Activated naive CD8-positive, alpha-beta T cell (primary cell): Measurements from ENCODE around the gene CXCL5.

ENCODE experiments used
- H3K27ac Mint-ChIP-seq: one replicate; pipeline ENCODE4 v1.8.0; 2021; ENCODE audit warnings: mixed read lengths
- H3K27me3 Mint-ChIP-seq: one replicate; pipeline ENCODE4 v1.8.0; 2021; ENCODE audit warnings: mixed read lengths
- H3K36me3 Mint-ChIP-seq: one replicate; pipeline ENCODE4 v1.8.0; 2021; ENCODE audit warnings: mixed read lengths
- H3K4me1 Mint-ChIP-seq: one replicate; pipeline ENCODE4 v1.8.0; 2021; ENCODE audit warnings: low read depth, mixed read lengths
- H3K4me3 Mint-ChIP-seq: one replicate; pipeline ENCODE4 v1.8.0; 2021; ENCODE audit warnings: mild to moderate bottlenecking, mixed read lengths
- H3K9me3 Mint-ChIP-seq: one replicate; pipeline ENCODE4 v1.8.0; 2021; ENCODE audit warnings: low read depth, mixed read lengths

The CXCL5 gene

DNA sequence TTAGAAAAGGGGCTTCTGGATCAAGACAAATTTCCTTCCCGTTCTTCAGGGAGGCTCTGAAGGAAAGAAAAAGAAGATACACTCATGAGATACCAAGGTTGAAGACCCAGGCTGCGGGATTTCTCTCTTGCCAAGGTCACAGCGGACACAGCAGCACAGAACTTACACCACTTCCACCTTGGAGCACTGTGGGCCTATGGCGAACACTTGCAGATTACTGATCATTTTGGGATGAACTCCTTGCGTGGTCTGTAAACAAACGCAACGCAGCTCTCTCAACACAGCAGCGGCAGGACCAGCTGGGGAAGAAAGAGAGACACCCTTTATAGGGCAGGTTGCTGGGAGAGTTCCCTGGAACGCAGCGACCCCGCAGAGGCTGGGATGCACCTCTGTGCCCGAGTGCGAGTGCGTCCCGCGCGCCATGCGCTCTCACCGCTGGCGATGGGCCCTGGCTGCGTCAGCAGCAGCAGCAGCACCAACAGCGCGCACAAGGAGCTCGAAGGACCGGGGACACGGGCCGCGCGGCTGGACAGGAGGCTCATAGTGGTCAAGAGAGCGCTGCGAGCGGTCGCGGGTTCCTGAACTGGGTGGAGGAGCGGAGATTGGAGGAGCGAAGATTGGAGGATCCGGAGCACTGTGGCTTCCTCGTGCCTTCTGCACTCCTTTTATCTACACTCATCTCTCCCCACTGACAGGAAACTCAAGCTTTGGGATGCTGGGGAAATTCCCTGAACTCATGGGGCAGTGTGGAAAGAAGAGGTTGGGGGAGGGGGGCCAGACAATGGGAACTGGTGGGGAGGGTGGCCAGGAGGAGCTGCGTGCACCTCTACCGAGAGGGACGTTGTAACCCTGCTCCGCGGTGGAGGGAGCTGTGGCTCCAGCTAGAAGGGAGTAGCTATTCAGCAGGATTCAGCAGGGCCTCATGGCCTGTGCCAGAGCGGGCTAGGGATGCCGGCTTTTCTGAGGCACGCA, at the start of gene CXCL5:
CXCL5 (minus strand) TSS at position 638 of the 972 bp plus-strand sequence; CDS start at position 542, 96 bp downstream.
- no peaks in the 10 kb centered on the region for H3K36me3 Mint-ChIP-seq
- H3K27ac Mint-ChIP-seq: no peak within 1 kb of the TSS
- no peak within 1 kb of the TSS for H3K4me3 Mint-ChIP-seq
- H3K9me3 Mint-ChIP-seq: peaks cover 2% of the 10 kb centered on the region
- H3K4me1 Mint-ChIP-seq: no peaks in the 10 kb centered on the region
- peaks cover 5% of the 10 kb centered on the region for H3K27me3 Mint-ChIP-seq

DNA sequence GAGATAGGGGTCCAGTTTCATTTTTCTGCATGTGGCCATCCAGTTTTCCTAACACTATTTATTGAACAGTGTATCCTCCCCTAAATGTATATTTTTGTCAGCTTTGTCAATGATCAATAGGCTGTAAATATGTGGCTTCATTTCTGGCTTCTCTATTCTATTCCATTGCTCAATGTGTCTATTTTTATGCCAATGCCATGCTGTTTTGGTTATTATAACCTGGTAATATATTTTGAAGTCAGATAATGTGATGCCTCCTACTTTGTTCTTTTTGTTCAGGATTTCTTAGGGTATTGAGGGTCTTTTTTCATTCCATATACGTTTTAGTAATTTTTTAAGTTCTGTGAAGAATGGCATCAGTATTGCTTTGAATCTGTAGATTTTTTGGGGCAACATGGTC, 48.7 kb upstream of the CXCL5 start:
- H3K4me1 Mint-ChIP-seq: no peaks in the 10 kb centered on the region
- no peak overlapping the region for H3K27ac Mint-ChIP-seq
- no peaks in the 10 kb centered on the region for H3K36me3 Mint-ChIP-seq
- peaks cover 3% of the 10 kb centered on the region for H3K27me3 Mint-ChIP-seq
- peaks cover 9% of the 10 kb centered on the region for H3K9me3 Mint-ChIP-seq
- H3K4me3 Mint-ChIP-seq: no peak overlapping the region

GRCh38 chr4:74045772-74046171, 47.3 kb upstream of the CXCL5 start:
- Mint-ChIP-seq H3K27ac (no peak overlapping the region), H3K4me1 (no peaks in the 10 kb centered on the region), H3K27me3 (peaks cover 12% of the 10 kb centered on the region), H3K4me3 (no peak overlapping the region), H3K36me3 (no peaks in the 10 kb centered on the region), H3K9me3 (peaks cover 9% of the 10 kb centered on the region)

DNA sequence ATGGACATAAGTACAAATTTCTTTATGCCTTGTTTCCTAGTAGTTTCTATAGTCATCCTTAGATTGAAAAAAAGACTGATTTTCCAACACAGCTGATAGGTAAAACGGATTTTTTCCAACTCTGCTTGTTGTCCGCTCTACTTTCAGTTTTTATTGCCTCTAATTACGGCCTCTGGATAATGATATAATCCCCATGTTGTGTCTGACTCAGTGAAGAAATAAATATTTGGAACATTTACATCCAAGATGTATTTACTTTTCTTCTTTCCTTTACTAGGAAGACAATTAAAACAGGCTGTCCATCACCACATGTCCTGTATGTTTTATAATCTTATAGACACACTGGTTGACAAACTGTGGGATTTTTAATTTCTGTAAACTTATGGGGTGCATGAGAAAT, 46.8 kb upstream of the CXCL5 start:
- H3K27me3 Mint-ChIP-seq: peaks cover 15% of the 10 kb centered on the region
- no peaks in the 10 kb centered on the region for H3K4me1 Mint-ChIP-seq
- no peak overlapping the region for H3K4me3 Mint-ChIP-seq
- peaks cover 9% of the 10 kb centered on the region for H3K9me3 Mint-ChIP-seq
- H3K27ac Mint-ChIP-seq: no peak overlapping the region
- H3K36me3 Mint-ChIP-seq: no peaks in the 10 kb centered on the region

DNA sequence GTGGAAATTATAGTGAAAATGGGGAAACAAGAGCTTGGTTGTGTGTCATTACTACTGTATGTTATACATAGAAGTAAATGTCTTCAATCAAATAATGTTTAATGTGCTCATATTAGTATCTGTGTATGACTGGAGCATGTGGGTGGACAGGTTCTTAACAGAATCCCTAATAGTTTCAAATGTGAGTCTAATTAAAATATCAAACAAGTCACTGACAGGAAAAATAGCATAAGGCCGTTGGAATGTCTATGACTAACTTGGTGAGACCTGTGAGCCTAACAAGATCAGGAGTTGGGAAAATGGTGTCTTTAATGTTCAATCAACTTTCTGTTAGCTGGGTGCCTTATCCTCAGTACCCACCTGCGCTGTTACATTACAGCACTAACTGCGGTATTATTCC, 46.2 kb upstream of the CXCL5 start:
- H3K4me1 Mint-ChIP-seq: no peaks in the 10 kb centered on the region
- H3K27ac Mint-ChIP-seq: no peak overlapping the region
- peaks cover 18% of the 10 kb centered on the region for H3K27me3 Mint-ChIP-seq
- H3K9me3 Mint-ChIP-seq: peaks cover 9% of the 10 kb centered on the region
- no peak overlapping the region for H3K4me3 Mint-ChIP-seq
- no peaks in the 10 kb centered on the region for H3K36me3 Mint-ChIP-seq

GRCh38 chr4:74042681-74043080, 44.2 kb upstream of the CXCL5 start:
- no peak overlapping the region for H3K27ac Mint-ChIP-seq
- H3K9me3 Mint-ChIP-seq: peaks cover 9% of the 10 kb centered on the region
- no peaks in the 10 kb centered on the region for H3K36me3 Mint-ChIP-seq
- peaks cover 24% of the 10 kb centered on the region for H3K27me3 Mint-ChIP-seq
- H3K4me3 Mint-ChIP-seq: no peak overlapping the region
- peaks cover 7% of the 10 kb centered on the region for H3K4me1 Mint-ChIP-seq

DNA sequence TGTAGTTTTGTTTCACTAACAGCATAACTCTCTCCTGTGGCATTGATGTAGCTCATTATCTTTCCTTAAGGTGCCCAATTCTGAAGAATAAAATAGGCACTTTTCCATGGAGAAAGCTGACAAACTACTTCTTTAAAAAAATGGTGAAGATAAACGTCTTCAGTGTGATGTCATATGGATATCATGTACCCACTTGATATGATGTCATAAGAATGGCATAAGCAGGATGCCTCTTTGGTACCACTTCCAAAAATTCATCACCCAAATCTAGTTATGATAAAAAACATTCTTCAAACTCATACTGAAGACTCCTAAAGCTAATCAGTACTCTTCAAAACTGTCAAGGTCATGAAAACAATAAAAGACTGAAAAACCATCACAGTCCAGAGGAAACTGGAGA, 42.9 kb upstream of the CXCL5 start:
- no peak overlapping the region for H3K27ac Mint-ChIP-seq
- peaks cover 7% of the 10 kb centered on the region for H3K4me1 Mint-ChIP-seq
- no peaks in the 10 kb centered on the region for H3K9me3 Mint-ChIP-seq
- peaks cover 30% of the 10 kb centered on the region for H3K27me3 Mint-ChIP-seq
- H3K36me3 Mint-ChIP-seq: no peaks in the 10 kb centered on the region
- H3K4me3 Mint-ChIP-seq: no peak overlapping the region

DNA sequence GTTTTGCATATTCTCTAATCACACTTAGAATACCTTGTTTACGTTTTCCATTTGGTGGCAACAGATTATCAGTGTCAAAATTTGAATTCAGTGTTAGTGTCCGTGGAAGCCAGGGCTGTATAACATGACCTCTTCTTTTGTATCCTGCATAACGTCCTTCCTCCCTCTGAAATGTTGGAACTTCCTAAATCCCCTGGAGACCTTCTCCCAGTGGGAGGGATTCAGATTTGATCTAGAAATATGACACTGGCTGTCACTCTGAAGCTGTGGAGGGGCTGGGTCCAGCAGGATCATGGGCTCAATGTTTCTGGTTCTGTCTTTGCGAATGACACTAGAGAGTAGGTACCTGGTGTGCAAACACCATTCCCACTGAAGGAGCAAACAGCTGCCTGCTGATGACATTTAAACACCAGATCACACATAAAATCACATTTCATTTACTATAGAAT, 40.9 kb upstream of the CXCL5 start:
- Mint-ChIP-seq H3K27me3 (peaks cover 31% of the 10 kb centered on the region), H3K36me3 (no peaks in the 10 kb centered on the region), H3K27ac (no peak overlapping the region), H3K4me3 (peak overlapping the region; percentile 76), H3K4me1 (peaks cover 7% of the 10 kb centered on the region), H3K9me3 (no peaks in the 10 kb centered on the region)

- Mint-ChIP-seq H3K4me1 (peaks cover 7% of the 10 kb centered on the region), H3K27me3 (peaks cover 31% of the 10 kb centered on the region), H3K36me3 (no peaks in the 10 kb centered on the region), H3K4me3 (peak within 1 kb of the TSS; percentile 87), H3K27ac (no peak within 1 kb of the TSS), H3K9me3 (no peaks in the 10 kb centered on the region)
These were observed 40.2 kb upstream of the CXCL5 start, which contains the start of gene CXCL3 for GRCh38 chr4:74038425-74039314. TSS of gene CXCL3 (minus strand) at chr4:74038689. CDS start at chr4:74038611, 78 bp downstream.

GRCh38 chr4:74038086-74038424, 39.6 kb upstream of the CXCL5 start:
- no peak overlapping the region for H3K27ac Mint-ChIP-seq
- H3K4me3 Mint-ChIP-seq: peak overlapping the region; percentile 87
- no peaks in the 10 kb centered on the region for H3K36me3 Mint-ChIP-seq
- H3K4me1 Mint-ChIP-seq: peaks cover 7% of the 10 kb centered on the region
- peaks cover 31% of the 10 kb centered on the region for H3K27me3 Mint-ChIP-seq
- no peaks in the 10 kb centered on the region for H3K9me3 Mint-ChIP-seq

DNA sequence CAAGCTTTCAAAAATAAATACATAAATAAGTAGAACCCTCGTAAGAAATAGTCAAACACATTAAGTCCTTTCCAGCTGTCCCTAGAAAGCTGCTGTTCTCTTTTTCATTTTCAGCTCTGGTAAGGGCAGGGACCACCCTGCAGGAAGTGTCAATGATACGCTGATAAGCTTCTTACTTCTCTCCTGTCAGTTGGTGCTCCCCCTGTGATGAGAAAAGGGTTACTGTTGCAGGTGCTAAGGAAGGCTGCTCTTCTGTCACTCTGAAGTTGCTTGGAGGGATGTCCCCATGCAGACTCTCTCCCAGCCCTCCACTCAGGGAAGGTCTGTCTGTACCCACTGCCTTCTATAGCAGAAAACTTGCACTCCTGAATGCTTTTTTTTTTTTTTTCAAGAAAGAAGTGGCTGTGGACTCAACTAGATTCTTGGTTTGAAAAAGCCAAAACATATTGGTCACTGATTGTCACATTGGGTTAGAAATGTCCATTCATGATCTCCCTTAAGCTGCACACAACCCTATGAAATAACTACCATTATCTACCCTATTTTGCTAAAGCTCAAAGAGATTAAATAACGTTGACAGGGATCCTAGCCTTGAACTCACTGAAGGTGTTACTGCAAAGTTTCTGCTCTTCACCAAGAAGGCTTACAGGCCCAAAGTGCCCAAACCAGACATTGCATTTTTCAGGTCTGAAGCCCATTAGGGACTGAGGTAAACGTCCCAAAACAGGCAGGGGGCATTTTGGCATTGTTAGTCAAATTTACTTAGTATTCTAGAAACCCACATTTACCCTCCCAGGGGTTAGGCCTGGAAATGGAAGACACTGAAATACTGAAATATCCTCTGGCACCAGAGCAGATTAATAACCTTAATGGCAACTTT, 38.8 kb upstream of the CXCL5 start:
- H3K36me3 Mint-ChIP-seq: no peaks in the 10 kb centered on the region
- H3K4me3 Mint-ChIP-seq: peak overlapping the region; percentile 87
- H3K27ac Mint-ChIP-seq: no peak overlapping the region
- no peaks in the 10 kb centered on the region for H3K9me3 Mint-ChIP-seq
- H3K27me3 Mint-ChIP-seq: peaks cover 38% of the 10 kb centered on the region
- peaks cover 7% of the 10 kb centered on the region for H3K4me1 Mint-ChIP-seq

DNA sequence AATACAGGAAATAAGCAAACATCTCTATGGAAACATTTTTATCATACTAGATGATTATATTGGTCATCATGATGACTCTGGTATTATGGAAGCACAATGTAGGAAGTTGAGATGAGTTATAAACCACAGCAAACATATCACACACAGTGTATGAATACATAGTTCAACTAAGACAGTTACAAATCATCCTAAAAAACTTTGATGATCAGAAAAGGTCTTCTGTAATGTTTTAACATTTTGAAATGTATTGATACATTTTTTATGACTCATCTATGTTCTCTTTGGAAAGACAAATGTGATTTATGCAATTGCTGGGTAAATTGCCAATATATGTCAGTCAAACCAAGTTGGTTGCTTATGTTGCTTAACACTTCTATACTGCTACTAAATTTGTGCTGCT, 35.3 kb upstream of the CXCL5 start:
- peaks cover 18% of the 10 kb centered on the region for H3K27me3 Mint-ChIP-seq
- H3K4me1 Mint-ChIP-seq: peaks cover 2% of the 10 kb centered on the region

DNA sequence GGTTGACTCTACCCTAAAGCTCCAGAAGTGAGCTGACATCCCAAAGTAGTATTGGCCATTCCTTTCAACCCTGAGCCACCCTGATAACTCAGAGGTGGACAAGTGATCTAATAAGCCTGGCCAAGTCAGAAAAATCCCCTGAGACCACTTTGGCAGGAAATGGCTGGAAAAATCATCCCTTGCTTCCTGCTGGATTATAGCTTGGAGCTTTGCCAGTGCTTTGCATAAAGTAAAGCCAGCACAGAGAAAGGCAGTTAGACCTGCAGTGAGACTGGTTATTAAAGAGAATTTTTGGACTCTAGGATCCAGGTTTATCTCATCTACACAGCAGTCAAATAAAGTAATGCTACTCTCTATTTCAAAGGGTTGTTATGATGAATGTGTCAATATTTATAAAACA, 33.6 kb upstream of the CXCL5 start:
- no peaks in the 10 kb centered on the region for H3K36me3 Mint-ChIP-seq
- H3K9me3 Mint-ChIP-seq: no peaks in the 10 kb centered on the region
- H3K27me3 Mint-ChIP-seq: peaks cover 10% of the 10 kb centered on the region

More for the DNA sequence above, 35.3 kb upstream of the CXCL5 start:
- Mint-ChIP-seq H3K36me3 (no peaks in the 10 kb centered on the region), H3K4me3 (no peak overlapping the region), H3K9me3 (no peaks in the 10 kb centered on the region), H3K27ac (no peak overlapping the region)

DNA sequence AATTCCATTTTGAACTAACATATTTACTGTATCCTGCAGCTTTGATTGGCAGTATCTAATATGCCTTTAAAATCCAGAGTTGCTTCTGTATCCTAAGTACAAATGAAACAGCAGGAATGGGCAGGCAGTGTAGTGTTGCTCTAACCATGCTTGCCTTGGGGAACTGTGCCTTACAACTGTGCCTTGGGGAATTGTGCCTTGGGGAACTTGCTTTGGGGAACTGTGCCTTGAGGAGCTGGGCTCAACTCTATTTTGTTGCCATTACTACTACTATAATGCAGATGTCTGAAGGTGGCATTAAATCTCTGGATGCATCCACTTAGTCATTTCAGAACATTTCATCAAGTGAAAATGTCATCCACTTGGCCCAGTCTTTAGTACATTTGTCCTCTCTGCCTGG, 33.1 kb upstream of the CXCL5 start:
- H3K4me3 Mint-ChIP-seq: no peak overlapping the region
- no peaks in the 10 kb centered on the region for H3K4me1 Mint-ChIP-seq
- no peaks in the 10 kb centered on the region for H3K36me3 Mint-ChIP-seq
- peaks cover 10% of the 10 kb centered on the region for H3K27me3 Mint-ChIP-seq
- peaks cover under 1% of the 10 kb centered on the region for H3K9me3 Mint-ChIP-seq
- no peak overlapping the region for H3K27ac Mint-ChIP-seq

More for the DNA sequence above, 33.6 kb upstream of the CXCL5 start:
- Mint-ChIP-seq H3K27ac (no peak overlapping the region), H3K4me3 (no peak overlapping the region), H3K4me1 (no peaks in the 10 kb centered on the region)
